Measurements from ENCODE around the gene PGAP6.

DNA sequence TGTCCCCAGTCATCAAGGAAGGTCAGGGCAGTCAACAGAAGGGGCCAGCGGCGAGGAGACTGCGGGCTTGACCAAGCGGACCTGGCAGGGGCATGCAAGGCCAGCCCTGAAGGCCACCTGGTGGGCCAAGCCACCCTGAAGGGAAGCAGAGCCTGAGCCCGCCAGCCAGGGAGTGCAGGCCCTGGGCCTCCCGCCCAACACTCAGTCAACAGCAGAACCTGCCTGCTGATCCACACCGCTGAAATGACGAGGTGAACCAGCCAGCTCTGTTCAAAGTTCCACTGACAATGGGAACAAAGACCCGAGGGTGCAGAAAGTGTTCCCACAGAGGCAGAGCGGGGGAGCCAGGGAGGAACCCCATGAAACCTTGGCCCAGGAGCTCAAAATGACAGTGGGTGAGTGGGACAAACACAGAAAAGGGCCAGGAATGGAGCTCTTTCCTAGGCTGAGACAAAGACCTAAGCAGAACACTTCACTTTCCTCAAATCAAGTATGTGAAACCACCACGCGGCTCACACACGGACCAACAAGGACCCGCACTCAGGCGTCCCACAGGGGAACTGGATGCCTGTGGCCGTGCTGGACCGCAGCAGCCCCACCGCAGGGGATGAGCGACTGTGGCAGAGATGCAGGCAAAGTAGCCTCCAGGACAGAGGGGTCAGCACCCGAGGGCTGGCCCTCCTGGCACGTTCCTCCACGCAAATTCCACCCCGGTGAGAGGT is 41.2 kb downstream of the PGAP6 start:
- TF ChIP-seq CTCF (IDR thresholded peaks at IDR 0.05; ENCODE audit: poor library complexity) (no peak), EZH2phosphoT487 (IDR thresholded peaks at IDR 0.05; ENCODE audit: low read depth, severe bottlenecking, unreplicated experiment) (no peak)

Data from hepatocyte (in vitro differentiated cells).